ENCODE results near the gene PDYN. TPM values are rescaled to one million over a fixed set of nuclear protein-coding genes. Genes with fewer than 3 reads are reported as not detected.
A peak's percentile ranks its signal among the peaks of the same experiment; 100 is the strongest.

The PDYN gene
- polyA plus RNA-seq, 3 donors: not detected

DNA sequence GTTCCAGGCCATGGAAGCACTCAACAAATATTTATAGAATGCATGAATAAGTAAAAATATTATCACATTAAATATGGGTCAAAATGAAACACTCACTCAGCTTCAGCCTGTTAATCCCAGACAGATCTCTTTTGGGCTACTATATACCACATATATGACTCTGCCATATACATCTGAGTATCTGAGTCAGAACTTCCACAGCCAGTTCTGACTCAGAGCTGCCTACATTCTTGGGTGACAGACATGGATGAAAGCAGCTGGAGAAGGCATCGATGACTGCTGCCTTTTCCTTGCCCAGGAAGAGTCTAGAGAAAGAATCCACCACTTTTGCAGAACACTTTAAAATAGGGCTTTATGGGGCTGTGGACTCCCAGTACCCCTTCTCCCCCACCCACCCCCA, 11.5 kb upstream of the PDYN start:
- H3K27me3 Mint-ChIP-seq (ENCODE audit: low read depth in 3 of 3): peaks cover 9 to 15% (median 12%) of the 10 kb centered on the region in 3 donors
- DNase-seq: peak in 2 of 3 donors; percentile 16 to 35
- intact Hi-C loops (cut with micrococcal nuclease): loop anchor here (5.0 to 10.0 kb wide), 2 partner anchors 99 to 167 kb away; partner anchors contain the start of gene STK35 (in 1 of the 2)

DNA sequence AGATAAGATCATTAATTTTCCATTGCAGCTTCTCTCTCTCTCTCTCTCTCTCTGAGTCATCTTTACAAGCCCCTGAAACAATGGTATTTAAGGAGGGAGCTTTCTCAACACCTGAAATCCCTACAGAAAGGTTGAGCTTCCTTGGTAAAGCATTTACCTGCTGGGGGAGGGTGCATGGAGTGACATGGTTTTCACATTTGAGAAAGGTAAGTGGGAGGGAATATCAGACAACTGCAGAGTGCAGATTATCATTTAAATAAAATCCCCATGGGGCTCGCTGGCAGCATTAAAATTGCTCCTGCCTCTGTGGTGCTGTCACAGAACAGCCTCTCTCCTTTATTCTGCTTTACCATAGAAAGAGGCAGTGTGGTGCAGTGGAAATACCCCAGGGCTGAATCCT, 10.3 kb upstream of the PDYN start:
- Histone ChIP-seq H4K20me1 (ENCODE audit: insufficient read depth, low read length) (no peaks in the 10 kb centered on the region), H3K79me2 (ENCODE audit: insufficient read depth, low read length) (no peaks in the 10 kb centered on the region), H3K4me3 (replicated peaks in 1 of 3; ENCODE audit: low read depth in 2 of 3, low read length in 3 of 3) (no peak overlapping the region), H2AFZ (ENCODE audit: insufficient read depth, low read depth, low read length, poor library complexity, severe bottlenecking) (no peak overlapping the region), H3K36me3 (replicated peaks in 1 of 2; ENCODE audit: control insufficient read depth in 1 of 2, insufficient read depth in 2 of 2, low read length in 2 of 2) (no peaks in the 10 kb centered on the region), H3K4me2 (replicated peaks; ENCODE audit: extremely low read depth, low read length, poor library complexity, severe bottlenecking) (no peak overlapping the region), H3K9me3 (replicated peaks in 1 of 2; ENCODE audit: control insufficient read depth in 1 of 2, insufficient read depth in 1 of 2, low read length in 2 of 2) (no peaks in the 10 kb centered on the region), H3K27me3 (ENCODE audit: control insufficient read depth in 2 of 2, insufficient read depth in 2 of 2, low read length in 2 of 2) (peaks cover 0 to 2% of the 10 kb centered on the region in 2 donors), H3K9ac (ENCODE audit: insufficient read depth, low read length, poor library complexity, severe bottlenecking) (no peak overlapping the region), H3K27ac (ENCODE audit: low read depth in 1 of 2, low read length in 2 of 2) (no peak overlapping the region), H3K4me1 (ENCODE audit: control insufficient read depth in 1 of 2, insufficient read depth in 2 of 2, low read length in 2 of 2) (no peaks in the 10 kb centered on the region)
- whole genome bisulfite sequencing (ENCODE audit: insufficient coverage): no CpG with 5 or more reads among the region's 1 CpG
- TF ChIP-seq, protein P1, sequence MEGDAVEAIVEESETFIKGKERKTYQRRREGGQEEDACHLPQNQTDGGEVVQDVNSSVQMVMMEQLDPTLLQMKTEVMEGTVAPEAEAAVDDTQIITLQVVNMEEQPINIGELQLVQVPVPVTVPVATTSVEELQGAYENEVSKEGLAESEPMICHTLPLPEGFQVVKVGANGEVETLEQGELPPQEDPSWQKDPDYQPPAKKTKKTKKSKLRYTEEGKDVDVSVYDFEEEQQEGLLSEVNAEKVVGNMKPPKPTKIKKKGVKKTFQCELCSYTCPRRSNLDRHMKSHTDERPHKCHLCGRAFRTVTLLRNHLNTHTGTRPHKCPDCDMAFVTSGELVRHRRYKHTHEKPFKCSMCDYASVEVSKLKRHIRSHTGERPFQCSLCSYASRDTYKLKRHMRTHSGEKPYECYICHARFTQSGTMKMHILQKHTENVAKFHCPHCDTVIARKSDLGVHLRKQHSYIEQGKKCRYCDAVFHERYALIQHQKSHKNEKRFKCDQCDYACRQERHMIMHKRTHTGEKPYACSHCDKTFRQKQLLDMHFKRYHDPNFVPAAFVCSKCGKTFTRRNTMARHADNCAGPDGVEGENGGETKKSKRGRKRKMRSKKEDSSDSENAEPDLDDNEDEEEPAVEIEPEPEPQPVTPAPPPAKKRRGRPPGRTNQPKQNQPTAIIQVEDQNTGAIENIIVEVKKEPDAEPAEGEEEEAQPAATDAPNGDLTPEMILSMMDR (IDR thresholded peaks at IDR 0.05): no peak
- Mint-ChIP-seq H3K36me3 (no peaks in the 10 kb centered on the region), H3K4me1 (peaks cover 9% of the 10 kb centered on the region), H3K27ac (no peak overlapping the region), H3K4me3 (no peak overlapping the region), H3K27me3 (ENCODE audit: low read depth in 3 of 3) (peaks cover 3 to 13% (median 6%) of the 10 kb centered on the region in 3 donors), H3K9me3 (no peaks in the 10 kb centered on the region)
- intact Hi-C loops (cut with micrococcal nuclease): loop anchor here in 1 of 2 donors (10.0 kb wide), 1 partner anchor 101 kb away; the partner anchor contains the start of gene STK35
- no peak for DNase-seq

More for the DNA sequence above, 11.5 kb upstream of the PDYN start:
- no CpG with 5 or more reads among the region's 1 CpG for WGBS (ENCODE audit: insufficient coverage)
- no peaks in the 10 kb centered on the region for H3K79me2 ChIP-seq (ENCODE audit: insufficient read depth, low read length)
- H3K9me3 ChIP-seq (replicated peaks in 1 of 2; ENCODE audit: control insufficient read depth in 1 of 2, insufficient read depth in 1 of 2, low read length in 2 of 2): no peaks in the 10 kb centered on the region
- Mint-ChIP-seq H3K27ac (no peak overlapping the region), H3K36me3 (no peaks in the 10 kb centered on the region), H3K9me3 (no peaks in the 10 kb centered on the region), H3K4me1 (peaks cover 4% of the 10 kb centered on the region), H3K4me3 (no peak overlapping the region)
- H3K4me1 ChIP-seq (ENCODE audit: control insufficient read depth in 1 of 2, insufficient read depth in 2 of 2, low read length in 2 of 2): no peaks in the 10 kb centered on the region
- H2AFZ ChIP-seq (ENCODE audit: insufficient read depth, low read depth, low read length, poor library complexity, severe bottlenecking): no peak overlapping the region
- no peak overlapping the region for H3K27ac ChIP-seq (ENCODE audit: low read depth in 1 of 2, low read length in 2 of 2)
- H3K9ac ChIP-seq (ENCODE audit: insufficient read depth, low read length, poor library complexity, severe bottlenecking): no peak overlapping the region
- no peak overlapping the region for H3K4me2 ChIP-seq (replicated peaks; ENCODE audit: extremely low read depth, low read length, poor library complexity, severe bottlenecking)
- H4K20me1 ChIP-seq (ENCODE audit: insufficient read depth, low read length): no peaks in the 10 kb centered on the region
- H3K4me3 ChIP-seq (replicated peaks in 1 of 3; ENCODE audit: low read depth in 2 of 3, low read length in 3 of 3): no peak overlapping the region
- TF ChIP-seq, protein P1 (IDR thresholded peaks at IDR 0.05): no peak
- H3K36me3 ChIP-seq (replicated peaks in 1 of 2; ENCODE audit: control insufficient read depth in 1 of 2, insufficient read depth in 2 of 2, low read length in 2 of 2): no peaks in the 10 kb centered on the region
- H3K27me3 ChIP-seq (ENCODE audit: control insufficient read depth in 2 of 2, insufficient read depth in 2 of 2, low read length in 2 of 2): peaks cover 2 to 6% of the 10 kb centered on the region in 2 donors
